ENCODE measurements around the gene ASB8.

The ASB8 gene

DNA sequence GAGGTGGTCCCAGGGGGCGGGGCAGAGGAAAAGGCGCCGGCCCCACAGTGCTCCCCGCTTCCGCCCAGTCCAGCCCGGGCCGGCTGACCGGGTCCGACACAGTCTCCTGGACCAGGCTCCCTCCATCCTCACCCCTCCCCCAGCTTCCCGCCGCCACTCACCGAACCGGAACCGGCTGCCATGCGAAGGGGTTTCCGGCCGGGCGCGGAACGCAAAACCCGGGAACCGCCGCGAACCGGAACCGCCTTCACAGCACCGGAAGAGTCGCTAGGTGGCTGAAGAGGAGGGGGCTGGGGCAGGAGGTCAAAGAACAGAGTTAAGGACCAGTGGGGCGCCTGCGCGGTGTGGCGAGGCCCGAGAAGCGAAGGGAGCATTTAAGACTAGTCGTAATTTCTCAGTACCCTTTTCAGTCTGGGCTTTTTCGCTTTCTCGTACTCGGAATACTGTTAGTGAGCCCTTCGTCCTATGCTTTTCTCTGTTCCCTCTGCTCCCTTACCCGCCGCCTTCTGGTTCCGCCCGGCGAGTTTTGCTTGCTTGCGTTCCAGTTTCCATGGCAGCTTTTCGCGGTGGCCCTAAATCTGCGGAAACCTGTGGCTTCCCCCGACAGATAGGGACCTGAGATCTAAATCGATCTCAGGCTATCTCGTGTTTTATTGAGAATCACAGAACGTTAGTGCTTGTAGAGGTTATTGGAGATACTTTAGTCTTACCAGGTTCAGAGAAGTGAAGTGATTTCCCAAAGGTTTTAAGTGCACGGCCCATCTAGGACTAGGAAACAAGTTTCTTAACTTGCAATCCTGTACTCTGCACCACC, 51.2 kb downstream of the ASB8 start, which contains the start of gene SENP1:
SENP1 (minus strand) TSS at position 213 of the 814 bp plus-strand sequence. CDS start 4,607 bp downstream, outside the sequence.
- peak; percentile 91 for DNase-seq (ENCODE audit: low spot score)

DNA sequence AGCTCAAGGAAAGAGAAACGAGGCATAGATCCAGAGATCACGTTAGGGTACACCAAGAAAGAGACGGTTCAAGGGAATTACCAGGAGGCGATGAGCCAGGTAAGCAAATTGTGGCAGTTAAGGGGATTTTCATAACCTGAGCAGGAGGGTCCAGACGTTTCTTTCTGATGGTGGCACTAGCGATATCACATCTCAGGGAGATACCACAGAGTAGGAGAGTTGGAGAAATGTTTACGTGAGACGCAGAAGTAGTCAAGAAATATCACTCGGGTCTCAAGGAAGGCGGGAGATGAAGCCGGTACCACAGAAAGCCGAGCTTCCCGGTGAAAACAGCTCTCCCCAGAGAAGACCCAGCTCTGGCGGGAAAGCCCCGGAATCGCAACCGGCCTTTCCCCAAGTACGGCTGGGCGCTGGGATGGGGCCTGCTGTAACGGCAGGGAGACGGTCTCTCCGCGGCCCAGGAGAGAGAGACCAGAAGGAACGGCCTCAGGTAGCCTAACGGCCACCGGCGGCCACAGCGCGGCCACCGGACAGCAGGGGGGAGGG, 51.9 kb downstream of the ASB8 start:
- no peak for DNase-seq (ENCODE audit: low spot score)

DNA sequence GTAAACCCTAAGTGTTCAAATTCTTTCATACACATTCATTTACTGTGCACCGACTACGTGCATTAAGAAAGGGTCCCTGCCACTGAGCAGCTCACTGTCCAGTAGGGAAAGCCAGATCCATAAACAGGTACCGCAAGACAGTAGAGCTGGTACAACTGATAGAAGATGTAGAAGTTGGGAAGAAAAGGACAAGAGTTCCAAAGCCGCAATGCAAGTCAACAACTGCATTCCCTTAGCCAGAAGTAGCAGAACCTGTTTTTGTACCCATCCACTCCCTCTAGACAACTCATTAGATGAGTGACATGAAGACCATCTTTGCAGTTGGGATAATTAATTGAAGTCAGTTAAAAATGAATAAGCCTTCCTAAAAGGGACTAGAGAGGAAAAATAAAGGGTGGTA, 52.8 kb downstream of the ASB8 start:
- peak; percentile 10 for DNase-seq (ENCODE audit: low spot score)

All from kidney tubule cell (primary cell).